ENCODE measurements around the gene PBX3.

GRCh38 chr9:125829743-125830142 lies 82.6 kb downstream of the PBX3 start:
- TF ChIP-seq CTCF (conservative IDR thresholded peaks at IDR 0.05) (no peak), ZFX (IDR thresholded peaks at IDR 0.05) (no peak)

Measured in C4-2B (cell line).